ENCODE data around the gene DCBLD1.

Gene DCBLD1

DNA sequence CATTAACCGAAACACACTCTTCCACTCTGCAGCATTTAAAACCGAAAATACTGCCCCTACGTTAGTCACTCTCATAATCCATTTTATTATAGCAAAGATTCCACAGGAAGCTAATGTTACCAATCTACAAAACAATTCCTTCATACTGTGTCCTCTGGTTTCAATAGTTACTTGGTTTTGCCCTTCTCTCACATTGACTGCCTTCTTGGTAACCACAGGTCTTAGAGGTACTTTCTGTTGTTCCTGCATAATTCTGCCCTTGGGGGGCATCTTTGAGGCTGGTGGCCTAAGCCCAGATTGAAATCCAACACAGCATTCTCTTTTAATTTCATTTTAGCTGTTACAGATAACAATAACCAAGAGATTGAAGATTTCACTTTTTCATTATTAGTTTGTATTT lies 9.8 kb upstream of the DCBLD1 start:
- Histone ChIP-seq H3K36me3 (ENCODE audit: control insufficient read depth, insufficient read depth, low read length) (no peaks in the 10 kb centered on the region), H3K9me3 (ENCODE audit: control insufficient read depth, low read length) (no peaks in the 10 kb centered on the region), H3K27ac (ENCODE audit: low read depth, low read length, severe bottlenecking) (no peak overlapping the region), H3K4me3 (ENCODE audit: extremely low read depth, insufficient read depth, low read length, poor library complexity, severe bottlenecking) (no peak overlapping the region), H3K4me1 (ENCODE audit: control insufficient read depth, insufficient read depth, low read length, poor library complexity, severe bottlenecking) (no peaks in the 10 kb centered on the region)
- WGBS, 2 experiments (ENCODE audit: insufficient coverage in 2 of 2), result 92 to 93% methylated on average over 3 of the region's 3 CpGs

GRCh38 chr6:117473401-117473800 lies 9.1 kb upstream of the DCBLD1 start:
- H3K4me1 ChIP-seq (ENCODE audit: control insufficient read depth, insufficient read depth, low read length, poor library complexity, severe bottlenecking), result no peaks in the 10 kb centered on the region
- WGBS, 2 experiments (ENCODE audit: insufficient coverage in 2 of 2), result no CpG with 5 or more reads among the region's 1 CpG
- H3K27ac ChIP-seq (ENCODE audit: low read depth, low read length, severe bottlenecking), result no peak overlapping the region
- H3K9me3 ChIP-seq (ENCODE audit: control insufficient read depth, low read length), result no peaks in the 10 kb centered on the region
- no peaks in the 10 kb centered on the region for H3K36me3 ChIP-seq (ENCODE audit: control insufficient read depth, insufficient read depth, low read length)
- H3K4me3 ChIP-seq (ENCODE audit: extremely low read depth, insufficient read depth, low read length, poor library complexity, severe bottlenecking), result no peak overlapping the region

DNA sequence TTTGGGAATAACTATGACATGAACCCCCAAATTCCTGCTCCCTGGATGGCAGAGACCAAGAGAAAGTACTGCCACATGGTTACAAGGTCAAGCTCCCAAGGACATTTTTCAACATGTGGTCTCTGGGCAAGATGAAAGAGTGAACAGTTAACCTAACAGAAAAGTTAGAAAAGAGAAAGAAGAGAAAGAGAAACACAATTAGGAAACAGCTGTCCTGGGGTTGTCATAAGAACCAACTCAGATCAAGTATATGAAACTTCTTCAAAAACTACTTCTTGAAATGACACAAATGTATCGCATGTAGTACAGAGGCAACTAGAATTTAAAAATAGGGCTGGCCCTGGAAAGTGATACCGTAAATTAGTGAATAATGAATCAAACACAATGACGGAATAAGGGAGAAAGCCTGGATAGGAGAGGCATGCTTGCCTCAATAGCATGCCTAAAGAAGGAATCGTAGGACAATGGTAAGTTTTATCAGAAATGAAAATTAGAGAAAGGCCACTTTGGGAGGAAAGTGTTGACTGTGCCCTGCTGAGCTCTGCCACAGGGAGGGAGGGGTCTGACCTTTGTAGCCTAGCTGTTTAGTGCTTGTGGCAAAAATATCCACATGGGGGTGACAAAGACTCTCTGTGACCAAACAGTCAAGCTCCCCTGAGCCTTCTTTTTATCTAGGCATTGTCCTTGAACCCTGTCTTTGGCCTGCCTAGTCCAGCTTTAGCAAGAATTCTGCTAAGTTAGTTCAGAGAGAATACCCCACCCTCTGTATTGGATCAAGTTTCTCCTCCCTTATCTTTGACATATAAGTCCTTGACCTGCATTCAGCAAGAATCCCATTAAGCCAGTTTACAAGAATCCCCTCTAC lies 4.3 kb upstream of the DCBLD1 start:
- Histone ChIP-seq H3K4me1 (ENCODE audit: control insufficient read depth, insufficient read depth, low read length, poor library complexity, severe bottlenecking) (peaks cover 14% of the 10 kb centered on the region), H3K4me3 (ENCODE audit: extremely low read depth, insufficient read depth, low read length, poor library complexity, severe bottlenecking) (no peak overlapping the region), H3K27ac (ENCODE audit: low read depth, low read length, severe bottlenecking) (no peak overlapping the region), H3K36me3 (ENCODE audit: control insufficient read depth, insufficient read depth, low read length) (no peaks in the 10 kb centered on the region), H3K9me3 (ENCODE audit: control insufficient read depth, low read length) (no peaks in the 10 kb centered on the region)
- WGBS, 2 experiments (ENCODE audit: insufficient coverage in 2 of 2), result 75 to 91% methylated on average over 4 of the region's 4 CpGs

DNA sequence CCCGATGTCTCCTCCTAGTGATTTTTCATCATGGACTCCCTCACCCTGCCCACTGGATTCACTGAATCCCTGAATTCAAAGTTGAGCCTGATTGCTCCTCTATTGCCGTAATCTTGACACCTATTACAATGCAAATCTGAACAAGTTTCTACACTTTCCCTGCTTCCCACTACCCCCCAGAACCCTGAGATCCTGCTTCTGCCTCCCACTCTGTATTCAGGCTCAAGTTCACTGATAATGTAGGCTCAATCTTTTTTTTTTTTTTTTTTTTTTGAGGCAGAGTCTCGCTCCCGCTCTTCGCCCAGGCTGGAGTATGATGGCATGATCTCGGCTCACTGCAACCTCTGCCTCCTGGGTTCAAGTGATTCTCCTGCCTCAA lies 3.6 kb upstream of the DCBLD1 start:
- no peak overlapping the region for H3K4me3 ChIP-seq (ENCODE audit: extremely low read depth, insufficient read depth, low read length, poor library complexity, severe bottlenecking)
- H3K27ac ChIP-seq (ENCODE audit: low read depth, low read length, severe bottlenecking), result no peak overlapping the region
- H3K4me1 ChIP-seq (ENCODE audit: control insufficient read depth, insufficient read depth, low read length, poor library complexity, severe bottlenecking), result peaks cover 14% of the 10 kb centered on the region
- 89 to 96% methylated on average over 2 to 4 of the region's 6 CpGs for WGBS, 2 experiments (ENCODE audit: insufficient coverage in 2 of 2)
- no peaks in the 10 kb centered on the region for H3K9me3 ChIP-seq (ENCODE audit: control insufficient read depth, low read length)
- no peaks in the 10 kb centered on the region for H3K36me3 ChIP-seq (ENCODE audit: control insufficient read depth, insufficient read depth, low read length)

GRCh38 chr6:117480651-117481050 lies 1.8 kb upstream of the DCBLD1 start:
- Histone ChIP-seq H3K27ac (ENCODE audit: low read depth, low read length, severe bottlenecking) (no peak overlapping the region), H3K9me3 (ENCODE audit: control insufficient read depth, low read length) (no peaks in the 10 kb centered on the region), H3K36me3 (ENCODE audit: control insufficient read depth, insufficient read depth, low read length) (peaks cover 13% of the 10 kb centered on the region), H3K4me3 (ENCODE audit: extremely low read depth, insufficient read depth, low read length, poor library complexity, severe bottlenecking) (no peak overlapping the region), H3K4me1 (ENCODE audit: control insufficient read depth, insufficient read depth, low read length, poor library complexity, severe bottlenecking) (peaks cover 24% of the 10 kb centered on the region)
- 83 to 96% methylated on average over 2 to 3 of the region's 3 CpGs for WGBS, 2 experiments (ENCODE audit: insufficient coverage in 2 of 2)

- Histone ChIP-seq H3K9me3 (ENCODE audit: control insufficient read depth, low read length) (peaks cover 5% of the 10 kb centered on the region), H3K36me3 (ENCODE audit: control insufficient read depth, insufficient read depth, low read length) (peaks cover 20% of the 10 kb centered on the region), H3K4me1 (ENCODE audit: control insufficient read depth, insufficient read depth, low read length, poor library complexity, severe bottlenecking) (peaks cover 25% of the 10 kb centered on the region), H3K27ac (ENCODE audit: low read depth, low read length, severe bottlenecking) (no peak overlapping the region), H3K4me3 (ENCODE audit: extremely low read depth, insufficient read depth, low read length, poor library complexity, severe bottlenecking) (no peak overlapping the region)
- WGBS, 2 experiments (ENCODE audit: insufficient coverage in 2 of 2), result 88 to 89% methylated on average over 21 to 22 of the region's 22 CpGs
These were observed 1.1 kb upstream of the DCBLD1 start for GRCh38 chr6:117481278-117481925.

DNA sequence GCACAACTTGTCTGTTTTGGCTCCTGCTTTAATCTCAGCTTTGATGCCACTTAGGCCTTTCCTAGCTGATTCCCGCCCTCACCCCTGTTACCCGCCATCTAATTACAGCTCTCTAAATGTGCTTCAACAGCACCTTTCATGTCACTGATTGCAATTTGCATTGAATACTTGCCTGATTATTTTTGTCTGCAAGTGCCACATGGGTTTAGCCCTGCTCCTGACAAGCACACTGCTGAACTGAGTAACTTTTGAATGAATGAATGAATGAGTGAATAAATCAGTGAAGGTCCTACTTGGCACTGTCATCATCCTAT lies 591 bp upstream of the DCBLD1 start:
- Histone ChIP-seq H3K36me3 (ENCODE audit: control insufficient read depth, insufficient read depth, low read length) (peaks cover 25% of the 10 kb centered on the region), H3K27ac (ENCODE audit: low read depth, low read length, severe bottlenecking) (no peak overlapping the region), H3K9me3 (ENCODE audit: control insufficient read depth, low read length) (peaks cover 10% of the 10 kb centered on the region), H3K4me3 (ENCODE audit: extremely low read depth, insufficient read depth, low read length, poor library complexity, severe bottlenecking) (peak overlapping the region; percentile 83), H3K4me1 (ENCODE audit: control insufficient read depth, insufficient read depth, low read length, poor library complexity, severe bottlenecking) (peaks cover 25% of the 10 kb centered on the region)
- 88 to 89% methylated on average over 2 of the region's 2 CpGs for WGBS, 2 experiments (ENCODE audit: insufficient coverage in 2 of 2)

DNA sequence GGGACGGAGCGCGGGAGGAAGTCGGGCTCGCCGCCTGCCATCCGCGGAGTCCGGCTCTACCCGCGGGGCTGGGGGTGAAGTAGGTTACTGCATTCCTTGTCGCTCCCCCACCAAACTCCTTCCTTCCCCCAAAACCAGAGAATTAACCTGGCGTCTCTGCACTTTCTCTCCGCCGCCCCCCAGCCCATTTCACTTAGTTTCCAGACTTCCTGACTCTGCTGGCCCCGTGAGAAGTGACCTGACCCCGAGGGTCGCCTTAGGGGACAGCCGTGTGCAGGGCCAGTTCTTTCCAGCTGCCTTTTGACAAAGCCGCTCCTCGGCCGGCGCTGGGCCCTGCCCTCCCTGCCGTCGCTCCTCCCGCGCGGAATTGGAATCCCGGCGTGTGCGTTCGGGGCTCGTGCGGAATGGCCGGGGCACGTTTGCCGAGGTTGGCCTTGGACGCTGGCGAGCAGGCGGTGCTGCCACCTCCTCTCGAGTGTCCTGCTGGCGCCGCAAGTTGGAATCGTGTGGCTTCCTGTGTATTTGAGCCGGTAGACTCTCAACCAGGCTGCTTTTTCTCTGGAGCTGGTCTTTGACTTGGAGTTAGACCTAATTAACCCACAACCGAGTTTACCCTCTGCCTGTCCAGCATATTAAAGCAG lies 650 bp downstream of the DCBLD1 start:
- Histone ChIP-seq H3K4me1 (ENCODE audit: control insufficient read depth, insufficient read depth, low read length, poor library complexity, severe bottlenecking) (peaks cover 25% of the 10 kb centered on the region), H3K36me3 (ENCODE audit: control insufficient read depth, insufficient read depth, low read length) (peaks cover 37% of the 10 kb centered on the region), H3K9me3 (ENCODE audit: control insufficient read depth, low read length) (peaks cover 16% of the 10 kb centered on the region), H3K27ac (ENCODE audit: low read depth, low read length, severe bottlenecking) (peak overlapping the region; percentile 88), H3K4me3 (ENCODE audit: extremely low read depth, insufficient read depth, low read length, poor library complexity, severe bottlenecking) (peak overlapping the region; percentile 83)
- 0% methylated on average over 35 to 36 of the region's 46 CpGs for WGBS, 2 experiments (ENCODE audit: insufficient coverage in 2 of 2)

- Histone ChIP-seq H3K4me1 (ENCODE audit: control insufficient read depth, insufficient read depth, low read length, poor library complexity, severe bottlenecking) (peaks cover 25% of the 10 kb centered on the region), H3K4me3 (ENCODE audit: extremely low read depth, insufficient read depth, low read length, poor library complexity, severe bottlenecking) (peak overlapping the region; percentile 83), H3K36me3 (ENCODE audit: control insufficient read depth, insufficient read depth, low read length) (peaks cover 42% of the 10 kb centered on the region), H3K27ac (ENCODE audit: low read depth, low read length, severe bottlenecking) (peak overlapping the region; percentile 88), H3K9me3 (ENCODE audit: control insufficient read depth, low read length) (peaks cover 16% of the 10 kb centered on the region)
- WGBS, 2 experiments (ENCODE audit: insufficient coverage in 2 of 2), result 3 to 7% methylated on average over 4 of the region's 7 CpGs
These were observed 1.2 kb downstream of the DCBLD1 start for GRCh38 chr6:117483645-117484016.

GRCh38 chr6:117484052-117484646 lies 1.7 kb downstream of the DCBLD1 start:
- WGBS, 2 experiments (ENCODE audit: insufficient coverage in 2 of 2), result 83 to 94% methylated on average over 2 of the region's 8 CpGs
- Histone ChIP-seq H3K4me1 (ENCODE audit: control insufficient read depth, insufficient read depth, low read length, poor library complexity, severe bottlenecking) (peaks cover 25% of the 10 kb centered on the region), H3K4me3 (ENCODE audit: extremely low read depth, insufficient read depth, low read length, poor library complexity, severe bottlenecking) (peak overlapping the region; percentile 83), H3K9me3 (ENCODE audit: control insufficient read depth, low read length) (peaks cover 16% of the 10 kb centered on the region), H3K27ac (ENCODE audit: low read depth, low read length, severe bottlenecking) (peak overlapping the region; percentile 88), H3K36me3 (ENCODE audit: control insufficient read depth, insufficient read depth, low read length) (peaks cover 47% of the 10 kb centered on the region)
